COLO829 (cell line): ENCODE data around the gene NDUFS5.
A peak's percentile ranks its signal among the peaks of the same experiment; 100 is the strongest.
"Not testable (repeated sequence)": the region's sequence is repeated elsewhere in the genome, so short reads cannot be mapped to it uniquely, and the experiment has no call there.

ENCODE experiments used
- DNase-seq: peaks from one replicate; pipeline ENCODE4 v3.0.0; 2012; ENCODE audit warnings: low spot score

The NDUFS5 gene

DNA sequence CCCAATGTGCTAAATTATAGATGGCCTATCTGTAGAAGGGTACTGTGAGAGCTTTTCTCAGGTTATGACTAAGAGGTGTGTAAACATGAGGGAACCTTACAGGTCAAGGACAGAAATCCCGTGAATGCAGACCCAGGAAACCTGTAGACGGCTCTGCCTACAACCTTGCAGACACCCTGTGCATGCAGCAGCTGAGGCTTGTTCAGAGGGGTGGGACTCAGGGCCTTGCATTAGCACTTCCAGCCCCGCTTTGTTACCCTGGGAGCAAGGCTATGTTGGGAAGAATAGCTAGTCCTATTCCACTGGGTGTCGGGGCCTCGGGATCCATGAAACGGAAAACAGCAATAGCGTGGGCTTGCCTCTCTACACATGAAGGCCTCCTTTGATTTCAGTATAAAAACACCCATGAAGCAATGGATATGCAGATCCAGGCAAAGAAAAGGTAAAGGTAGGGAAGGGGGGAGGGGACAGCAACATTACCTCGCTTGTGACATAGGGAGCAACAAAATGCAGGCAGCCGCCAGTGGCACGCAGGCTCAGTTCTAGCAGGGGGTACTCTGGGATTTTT lies 9.5 kb upstream of the NDUFS5 start:
- DNase-seq: no peak

DNA sequence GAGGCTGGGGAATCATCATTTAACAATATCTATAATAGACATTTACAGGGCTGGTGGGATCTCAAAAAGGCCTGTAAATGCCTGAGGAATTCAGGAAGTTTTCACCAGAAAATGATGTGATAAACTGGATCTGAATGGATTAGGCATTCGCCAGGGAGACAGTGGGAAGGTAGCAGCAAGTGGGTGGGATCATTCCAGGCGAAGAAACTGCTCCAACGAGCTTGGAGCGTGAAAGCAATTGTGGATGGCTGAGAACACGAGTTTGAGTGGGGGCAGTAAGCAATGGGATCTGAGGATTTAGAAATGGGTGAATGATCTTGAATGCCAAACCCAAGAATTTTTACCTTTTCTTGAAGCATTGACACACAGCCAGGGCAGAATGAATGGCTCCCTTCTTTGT lies 8.9 kb upstream of the NDUFS5 start:
- no peak for DNase-seq

DNA sequence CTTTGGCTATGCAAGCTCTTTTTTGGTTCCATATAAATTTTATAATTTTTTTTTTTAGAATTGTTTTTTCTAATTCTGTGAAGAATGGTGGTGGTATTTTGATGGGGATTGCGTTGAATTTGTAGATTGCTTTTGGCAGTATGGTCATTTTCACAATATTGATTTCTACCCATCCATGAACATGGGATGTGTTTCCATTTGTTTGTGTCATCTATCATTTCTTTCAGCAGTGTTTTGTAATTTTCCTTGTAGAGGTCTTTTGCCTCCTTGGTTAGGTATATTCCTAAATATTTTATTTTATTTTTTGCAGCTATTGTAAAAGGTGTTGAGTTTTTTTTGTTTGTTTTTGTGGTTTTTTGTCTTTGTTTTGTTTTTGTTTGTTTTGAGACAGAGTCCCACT lies 5.7 kb upstream of the NDUFS5 start:
- DNase-seq: not testable (repeated sequence)

DNA sequence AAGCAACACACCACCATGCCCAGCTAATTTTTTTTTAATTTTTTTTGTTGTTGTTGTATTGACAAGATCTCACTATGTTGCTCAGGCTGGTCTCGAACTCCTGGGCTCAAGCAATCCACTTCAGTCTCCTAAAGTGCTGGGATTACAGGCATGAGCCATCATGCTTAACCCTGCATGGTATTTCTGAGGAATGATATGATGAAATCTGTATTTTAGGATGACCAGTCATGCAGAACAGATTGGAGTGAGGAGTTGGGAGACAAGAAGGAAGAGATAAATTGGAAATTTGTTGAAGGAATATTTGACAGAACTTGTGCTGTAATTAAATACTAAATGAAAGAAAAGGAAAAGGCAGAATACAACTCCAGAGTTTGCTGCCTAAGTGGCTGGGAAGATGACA lies 4.7 kb upstream of the NDUFS5 start:
- DNase-seq: no peak

DNA sequence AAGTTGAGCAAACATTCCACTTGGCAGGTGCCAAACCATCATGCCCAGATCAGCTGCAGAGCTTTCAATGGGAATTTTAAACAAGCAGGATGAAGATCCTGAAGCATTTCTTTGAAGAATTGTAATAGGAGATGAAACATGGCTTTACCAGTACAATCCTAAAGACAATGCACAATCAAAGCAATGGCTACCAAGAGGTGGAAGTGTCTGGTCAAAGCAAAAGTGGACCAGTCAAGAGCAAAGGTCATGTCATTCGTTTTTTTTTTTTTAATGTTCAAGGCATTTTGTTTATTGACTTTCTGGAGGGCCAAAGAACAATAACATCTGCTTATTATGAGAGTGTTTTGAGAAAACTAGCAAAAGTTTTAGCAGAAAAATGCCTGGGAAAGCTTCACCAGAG lies 3.0 kb upstream of the NDUFS5 start:
- no peak for DNase-seq

DNA sequence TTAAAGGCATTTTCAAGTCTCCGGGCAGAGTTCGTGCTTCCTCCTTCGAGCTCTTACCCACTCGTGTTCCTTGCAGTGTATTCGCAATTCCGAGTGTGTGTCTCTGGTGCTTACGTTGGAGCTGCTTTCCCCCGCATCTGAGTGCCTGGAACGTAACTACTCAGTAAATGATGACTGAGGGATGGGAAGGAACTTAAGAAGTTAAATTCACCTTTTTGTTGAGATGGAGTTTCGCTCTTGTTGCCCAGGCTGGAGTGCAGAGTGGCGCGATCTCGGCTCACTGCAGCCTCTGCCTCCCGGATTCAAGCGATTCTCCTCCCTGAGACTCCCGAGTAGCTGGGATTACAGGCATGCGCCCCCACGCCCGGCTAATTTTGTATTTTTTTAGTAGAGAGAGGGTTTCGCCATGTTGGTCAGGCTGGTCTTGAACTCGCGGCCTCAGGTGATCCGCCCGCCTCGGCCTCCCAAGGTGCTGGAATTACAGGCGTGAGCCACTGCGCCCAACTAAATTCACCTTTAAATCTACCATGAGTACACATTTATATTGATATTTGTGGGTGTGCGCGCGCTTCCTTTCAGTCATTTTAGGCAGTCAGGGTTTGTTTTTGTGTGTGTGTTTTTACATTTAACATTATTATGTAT lies 837 bp downstream of the NDUFS5 start:
- no peak for DNase-seq

DNA sequence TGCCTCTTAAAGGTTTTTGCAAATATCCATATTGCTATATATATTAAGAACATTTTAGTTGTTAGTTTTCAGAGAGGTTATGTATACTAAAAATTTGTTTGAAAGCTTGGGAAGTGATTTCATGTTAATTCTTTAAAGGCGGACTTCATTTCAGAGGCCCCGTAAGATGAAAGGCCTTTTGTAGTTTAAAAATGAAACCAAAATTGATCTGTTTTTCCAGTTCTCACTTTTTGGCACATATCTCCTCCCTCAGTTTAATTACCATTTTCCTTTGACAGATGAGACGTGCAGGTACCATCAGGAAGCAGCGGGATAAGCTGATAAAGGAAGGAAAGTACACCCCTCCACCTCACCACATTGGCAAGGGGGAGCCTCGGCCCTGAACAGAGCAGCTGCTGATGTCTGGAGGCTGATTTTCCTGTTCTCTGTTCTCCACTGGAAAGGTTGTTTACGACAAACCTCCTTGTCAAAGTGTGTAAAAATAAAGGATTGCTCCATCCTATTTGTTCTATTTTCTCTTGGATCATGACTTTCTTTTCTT lies 8.0 kb downstream of the NDUFS5 start:
- DNase-seq: no peak

DNA sequence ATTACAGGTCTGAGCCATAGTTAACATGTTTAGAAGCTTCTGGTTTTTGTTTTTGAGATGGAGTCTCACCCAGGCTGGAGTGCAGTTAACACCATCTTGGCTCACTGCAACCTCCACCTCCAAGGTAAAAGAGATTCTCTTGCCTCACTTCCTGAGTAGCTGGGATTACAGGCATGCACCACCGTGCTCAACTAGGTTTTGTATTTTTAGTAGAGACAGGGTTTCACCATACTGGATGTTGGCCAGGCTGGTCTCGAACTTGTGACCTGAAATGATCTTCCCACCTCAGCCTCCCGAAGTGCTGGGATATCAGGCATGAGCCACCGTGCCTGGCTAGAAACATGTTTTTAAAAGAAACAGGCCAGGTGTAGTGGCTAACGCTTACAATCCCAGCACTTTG lies 10.5 kb downstream of the NDUFS5 start:
- DNase-seq: no peak

DNA sequence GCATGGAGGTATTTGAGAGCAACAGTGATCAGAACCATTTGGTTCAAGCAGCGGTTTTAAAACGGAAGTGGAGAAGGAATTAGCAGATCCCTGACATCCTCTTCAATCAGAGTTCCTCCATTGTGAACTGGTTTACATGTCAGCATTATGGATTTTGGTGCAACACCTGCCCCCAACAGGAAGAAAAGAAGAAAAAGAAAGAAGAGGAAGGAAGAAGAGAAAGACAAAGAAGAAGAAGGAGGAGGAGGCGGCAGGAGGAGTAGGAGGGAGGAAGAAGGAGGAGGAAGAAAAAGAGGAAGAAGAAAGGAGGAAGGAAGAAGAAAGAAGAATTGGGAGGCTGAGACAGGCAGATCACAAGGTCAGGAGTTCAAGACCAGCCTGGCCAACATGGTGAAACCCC lies 17.4 kb downstream of the NDUFS5 start:
- no peak for DNase-seq

DNA sequence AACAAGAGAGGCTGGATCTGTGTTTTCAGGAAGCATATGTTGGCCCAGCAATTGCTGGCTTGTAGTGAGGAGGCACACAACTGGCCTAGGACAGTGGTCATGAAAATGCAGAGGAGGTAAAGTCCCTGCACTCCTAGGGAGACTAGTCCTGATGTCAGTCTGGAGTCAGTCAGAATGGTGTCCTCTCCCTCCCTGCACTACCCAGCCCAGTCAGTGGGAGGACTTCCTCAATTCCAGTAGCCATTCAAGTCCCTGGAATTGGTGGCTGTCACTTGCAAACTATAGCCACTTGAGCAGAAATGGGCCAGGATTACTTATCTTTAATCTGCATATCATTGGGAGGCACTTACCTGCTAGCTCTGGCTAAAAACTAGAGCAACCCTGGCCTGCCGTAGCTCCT lies 18.6 kb downstream of the NDUFS5 start:
- DNase-seq: no peak

DNA sequence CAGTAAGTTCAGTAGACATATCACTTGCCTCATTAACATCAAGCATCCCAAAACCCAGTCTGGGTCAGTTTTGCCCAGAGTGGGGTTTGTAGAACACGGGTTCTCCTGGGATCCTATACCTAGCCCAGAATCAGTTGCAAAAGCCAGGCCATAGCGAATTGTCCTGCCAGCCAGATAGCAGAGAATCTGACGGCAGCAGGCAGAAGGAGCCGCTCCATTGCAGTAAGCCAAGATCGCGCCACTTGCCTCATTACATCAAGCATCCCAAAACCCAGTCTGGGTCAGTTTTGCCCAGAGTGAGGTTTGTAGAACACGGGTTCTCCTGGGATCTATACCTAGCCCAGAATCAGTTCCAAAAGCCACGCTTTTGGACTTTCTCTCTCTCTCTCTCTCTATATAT lies 19.1 kb downstream of the NDUFS5 start:
- DNase-seq: no peak

DNA sequence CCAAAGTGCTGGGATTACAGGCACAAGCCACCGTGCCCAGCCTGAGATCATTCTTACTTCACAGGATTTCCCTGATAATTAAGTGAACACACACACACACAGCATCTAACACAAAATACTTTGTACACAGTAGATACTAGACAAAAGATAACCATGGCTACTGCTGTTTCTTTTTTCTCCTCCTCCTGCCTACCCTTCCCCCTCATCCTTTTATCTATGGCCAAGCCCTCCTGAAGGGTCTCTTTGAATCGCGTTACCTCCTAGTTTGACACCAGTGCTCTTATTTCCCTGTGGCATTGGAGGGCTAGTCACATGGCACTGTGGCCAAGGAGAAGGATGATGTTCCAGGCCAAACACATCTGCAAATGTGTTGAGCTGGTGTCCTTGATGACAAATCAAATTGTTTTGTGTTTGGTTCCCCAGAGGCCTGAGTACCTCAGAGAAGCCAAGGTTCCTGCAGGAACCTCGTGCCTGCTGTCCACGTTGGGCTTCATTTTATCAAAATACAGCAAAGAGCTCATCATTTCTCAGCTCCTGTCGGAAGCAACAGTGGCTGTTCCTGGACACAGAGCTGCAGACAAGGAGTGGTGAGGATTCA lies 20.6 kb downstream of the NDUFS5 start:
- DNase-seq: no peak

DNA sequence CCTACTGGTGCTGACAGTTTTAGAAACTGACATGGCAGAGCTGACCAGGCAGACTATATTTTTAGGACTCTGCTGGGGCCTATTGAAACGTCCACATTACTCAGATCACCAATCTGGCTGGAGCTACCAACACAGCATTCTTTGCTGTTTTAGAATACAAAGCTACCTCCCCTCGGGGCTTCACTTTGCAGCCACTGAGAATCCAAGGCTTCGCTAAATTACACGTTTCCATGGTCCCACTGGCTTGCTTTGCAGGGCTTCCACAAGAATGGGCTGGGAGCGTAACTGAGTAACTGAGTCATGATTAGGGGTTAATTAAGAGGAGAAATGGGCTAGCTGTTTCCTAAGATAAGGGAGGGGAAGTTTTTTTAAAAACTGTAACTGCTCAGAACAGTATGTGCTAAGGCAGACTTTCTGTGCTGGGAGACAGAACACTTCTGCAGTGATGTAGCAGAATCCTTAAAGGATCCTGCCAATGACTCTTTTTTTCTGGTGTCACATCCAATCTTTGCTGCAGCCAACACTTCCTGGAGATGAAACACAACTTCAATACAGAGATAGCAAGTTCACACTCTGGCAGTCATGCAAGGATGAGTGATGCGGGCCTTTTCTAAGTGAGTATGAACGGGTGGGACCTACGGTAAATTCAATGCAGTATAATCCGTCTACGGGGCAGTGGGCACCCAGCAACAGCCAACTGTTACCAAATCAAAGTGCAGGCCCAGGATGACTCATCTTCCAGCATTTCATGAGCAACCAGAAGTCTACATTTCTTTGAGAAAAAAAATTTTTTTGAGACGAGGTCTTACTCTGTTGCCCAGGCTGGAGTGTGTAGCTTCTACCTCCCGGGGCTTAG lies 21.5 kb downstream of the NDUFS5 start:
- DNase-seq: peak; percentile 21

DNA sequence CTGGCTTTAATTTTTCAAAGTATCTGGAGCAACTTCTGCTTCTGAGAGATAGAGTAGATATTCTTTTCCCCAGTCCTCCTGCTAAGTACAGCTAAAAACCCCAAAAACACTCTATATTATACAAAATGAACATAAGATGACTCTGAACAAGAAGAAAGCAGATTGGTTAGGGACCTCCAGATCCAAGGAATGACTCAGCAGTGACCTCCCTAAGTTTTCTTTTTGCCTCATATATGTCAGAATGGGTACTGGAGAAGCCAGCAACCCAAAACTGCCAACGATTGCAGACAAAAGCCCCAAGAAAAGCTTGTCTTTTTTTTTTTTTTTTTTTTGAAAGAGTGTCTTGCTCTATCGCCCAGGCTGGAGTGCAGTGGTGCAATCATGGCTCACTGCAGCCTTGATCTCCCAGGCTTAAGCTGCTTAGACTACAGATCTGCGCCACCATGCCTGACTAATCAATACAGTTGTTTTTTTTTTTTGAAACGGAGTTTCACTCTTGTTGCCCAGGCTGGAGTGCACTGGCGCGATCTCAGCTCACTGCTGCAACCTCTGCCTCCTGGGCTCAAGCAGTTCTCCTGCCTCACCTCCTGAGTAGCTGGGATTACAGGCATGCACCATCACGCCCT lies 22.7 kb downstream of the NDUFS5 start:
- no peak for DNase-seq

DNA sequence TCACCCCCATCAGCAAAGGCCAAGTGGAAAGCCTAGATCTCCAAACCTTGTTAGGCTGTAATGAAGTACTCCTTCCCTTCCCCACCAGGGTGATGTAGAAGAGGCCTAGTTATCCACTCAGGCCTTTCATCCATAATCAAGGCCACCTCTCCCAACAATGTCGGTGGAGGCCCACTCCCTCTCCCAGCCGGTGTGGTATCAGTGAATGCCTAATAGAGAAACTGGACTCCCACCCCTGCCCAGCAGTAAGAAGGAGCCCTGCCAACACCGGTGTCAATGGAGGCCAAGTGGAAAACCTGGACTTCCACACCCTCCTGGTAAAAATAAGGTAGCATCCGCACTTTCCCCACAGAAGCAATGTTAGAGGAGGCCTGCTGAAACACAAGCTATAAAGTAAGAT lies 23.9 kb downstream of the NDUFS5 start:
- no peak for DNase-seq

DNA sequence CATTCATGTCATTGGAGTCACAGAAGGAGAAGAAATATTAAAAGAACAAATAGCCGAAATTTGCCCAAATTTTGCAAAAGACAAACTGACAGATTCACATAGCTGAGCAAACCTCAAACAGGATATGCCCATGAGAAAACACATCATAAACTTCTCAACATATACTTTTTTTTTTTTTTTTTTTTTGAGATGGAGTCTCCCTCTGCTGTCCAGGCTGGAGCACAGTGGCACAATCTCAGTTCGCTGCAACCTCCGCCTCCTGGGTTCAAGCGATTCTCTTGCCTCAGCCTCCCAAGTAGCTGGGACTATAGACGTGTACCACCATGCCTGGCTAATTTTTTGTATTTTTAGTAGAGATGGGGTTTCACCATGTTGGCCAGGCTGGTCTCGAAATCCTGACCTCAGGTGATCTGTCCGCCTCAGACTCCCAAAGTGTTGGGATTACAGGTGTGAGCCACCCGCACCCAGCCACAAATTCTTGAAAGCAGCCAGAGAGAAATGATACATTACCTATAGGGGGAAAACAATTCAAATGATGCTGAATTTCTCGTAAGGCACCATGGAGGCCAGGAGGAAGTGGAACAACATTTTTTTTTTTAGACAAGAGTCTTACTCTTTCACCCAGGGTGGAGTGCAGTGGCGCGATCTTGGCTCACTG lies 25.2 kb downstream of the NDUFS5 start:
- DNase-seq: not testable (repeated sequence)

DNA sequence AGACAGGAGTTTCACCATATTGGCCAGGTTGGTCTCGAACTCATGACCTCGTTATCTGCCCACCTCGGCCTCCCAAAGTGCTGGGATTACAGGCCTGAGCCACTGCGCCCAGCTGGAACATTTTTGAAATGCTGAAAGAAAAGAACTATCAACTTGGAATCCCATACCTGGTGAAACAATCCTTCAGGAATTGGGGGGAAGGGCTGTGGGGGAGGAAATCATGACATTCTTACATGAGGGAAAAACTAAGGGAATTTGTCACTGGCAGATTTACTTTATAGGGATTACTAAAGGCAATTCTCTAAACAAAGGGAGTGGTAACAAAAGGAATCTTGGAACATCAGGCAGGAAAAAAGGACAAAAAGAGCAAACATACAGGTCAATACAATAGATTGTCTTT lies 25.8 kb downstream of the NDUFS5 start:
- DNase-seq: no peak

DNA sequence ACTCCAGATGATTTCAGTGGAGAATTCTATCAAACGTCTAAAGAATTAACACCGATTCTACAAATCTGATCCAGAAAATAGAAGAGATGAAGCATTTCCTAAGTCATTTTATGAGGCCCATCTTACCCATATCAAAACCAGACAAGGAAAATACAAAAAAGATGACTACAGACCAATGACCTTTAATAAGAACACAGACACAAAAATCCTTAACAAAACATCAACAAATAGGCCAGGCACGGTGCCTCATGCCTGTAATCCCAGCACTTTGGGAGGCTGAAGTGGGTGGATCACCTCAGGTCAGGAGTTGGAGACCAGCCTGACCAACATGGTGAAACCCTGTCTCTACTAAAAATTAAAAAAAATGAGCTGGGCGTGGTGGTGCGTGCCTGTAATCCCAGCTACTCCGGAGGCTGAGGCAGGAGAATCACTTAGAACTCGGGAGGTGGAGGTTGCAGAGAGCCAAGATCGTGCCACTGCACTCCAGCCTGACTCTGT lies 29.1 kb downstream of the NDUFS5 start:
- not testable (repeated sequence) for DNase-seq

DNA sequence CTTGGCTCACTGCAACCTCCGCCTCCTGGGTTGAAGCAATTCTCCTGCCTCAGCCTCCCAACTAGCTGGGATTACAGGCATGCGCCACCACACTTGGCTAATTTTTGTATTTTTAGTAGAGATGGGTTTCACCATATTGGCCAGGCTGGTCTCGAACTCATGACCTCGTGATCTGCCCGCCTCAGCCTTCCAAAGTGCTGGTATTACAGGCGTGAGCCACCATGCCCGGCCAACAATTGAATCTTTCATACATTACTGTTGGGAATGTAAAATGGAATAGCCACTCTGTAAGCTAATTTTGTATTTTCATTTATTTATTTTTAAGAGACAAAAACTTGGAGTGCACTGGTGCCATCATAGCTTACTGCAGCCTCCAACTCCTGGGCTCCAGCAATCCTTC lies 35.4 kb downstream of the NDUFS5 start:
- not testable (repeated sequence) for DNase-seq

DNA sequence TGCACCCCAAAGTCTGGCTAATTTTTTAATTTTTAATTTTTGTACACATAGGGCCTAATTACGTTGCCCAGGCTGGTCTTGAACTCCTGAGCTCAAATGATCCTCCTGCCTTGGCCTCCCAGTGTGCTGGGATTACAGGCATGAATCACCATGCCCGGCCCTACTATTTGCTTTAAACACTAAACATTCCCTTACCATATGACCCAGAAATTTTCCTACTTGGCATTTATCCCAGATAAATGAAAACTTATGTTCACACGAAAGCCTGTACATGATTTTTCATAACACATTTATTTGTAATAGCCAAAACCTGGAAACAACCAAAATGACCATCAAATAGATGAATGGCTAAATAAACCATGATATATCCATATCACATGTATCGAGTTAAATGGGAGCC lies 35.8 kb downstream of the NDUFS5 start:
- no peak for DNase-seq

DNA sequence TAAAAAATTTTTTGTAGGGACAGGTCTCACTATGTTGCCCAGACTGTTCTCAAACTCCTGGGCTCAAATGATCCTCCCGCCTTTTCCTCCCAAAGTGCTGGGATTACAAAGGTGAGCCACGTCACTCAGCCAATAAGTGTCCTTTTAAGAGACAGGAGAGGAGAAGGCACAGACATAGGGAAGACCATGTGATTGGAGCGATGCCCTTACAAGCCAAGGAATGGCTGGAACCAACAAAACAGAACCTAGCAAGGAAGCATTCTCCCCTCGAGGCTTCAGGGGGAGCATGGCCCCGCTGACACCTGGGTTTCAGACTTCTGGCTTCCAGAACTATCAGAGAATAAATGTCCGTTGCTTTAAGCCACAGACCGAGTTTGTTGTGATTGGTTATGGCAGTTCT lies 37.0 kb downstream of the NDUFS5 start:
- DNase-seq: no peak

DNA sequence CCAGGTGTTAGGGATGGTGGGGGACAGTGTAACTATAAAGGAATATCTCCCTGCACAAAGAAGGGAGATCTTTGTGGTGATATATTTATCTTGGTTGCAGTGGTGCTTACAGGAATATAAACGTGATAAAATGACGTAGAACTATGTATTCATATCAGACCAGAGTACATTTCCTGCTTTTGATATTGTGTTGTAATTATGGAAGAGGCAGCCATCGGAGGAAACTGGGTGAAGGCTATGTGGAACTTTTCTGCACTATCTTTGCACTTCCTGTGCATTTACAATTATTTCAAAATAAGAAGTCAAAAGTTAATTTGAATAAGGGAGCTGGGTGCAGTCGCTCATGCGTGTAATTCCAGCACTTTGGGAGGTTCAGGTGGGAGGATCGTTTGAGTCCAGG lies 37.6 kb downstream of the NDUFS5 start:
- no peak for DNase-seq
